Testis (tissue), 5 donors: ENCODE measurements around the gene XAF1. TPM values are rescaled to one million over a fixed set of nuclear protein-coding genes. Genes with fewer than 3 reads are reported as not detected.

Experiments used
- DNase-seq: peaks from one replicate; pipeline ENCODE4 v3.0.0-alpha.2; 2019
- H3K27ac ChIP-seq, 2 donors: fragments of 200-600 bp; sonication (generic); one replicate each; pipeline ENCODE4 v1.5.1; 2019
- H3K27me3 ChIP-seq: fragments of 200-600 bp; sonication (generic); one replicate; pipeline ENCODE4 v1.5.1; 2019
- H3K36me3 ChIP-seq: fragments of 200-600 bp; sonication (generic); one replicate; pipeline ENCODE4 v1.5.1; 2017; ENCODE audit warnings: low read depth; ENCODE audit errors: missing control alignments
- H3K4me1 ChIP-seq: fragments of 200-600 bp; sonication (generic); one replicate; pipeline ENCODE4 v1.5.1; 2019
- H3K4me3 ChIP-seq, 2 donors: fragments of 200-600 bp; sonication (generic); one replicate each; pipeline ENCODE4 v1.5.1; 2017 to 2019
- H3K9me3 ChIP-seq: fragments of 200-600 bp; sonication (generic); one replicate; pipeline ENCODE4 v1.5.1; 2017
- CTCF ChIP-seq, 3 experiments: fragments of 450-650 bp in 2 of 3; fragments of 200-600 bp in 1 of 3; sonication (generic) in 1 of 3; IDR thresholded peaks; one replicate each; pipeline ENCODE4 v1.5.1; 2016 to 2019; ENCODE audit warnings: antibody characterized with exemption in 3 of 3, mild to moderate bottlenecking in 2 of 3, moderate library complexity in 1 of 3
- POLR2A ChIP-seq: fragments of 450-650 bp; IDR thresholded peaks from one replicate; pipeline ENCODE4 v1.6.1; 2017; ENCODE audit warnings: antibody characterized with exemption, mild to moderate bottlenecking, moderate library complexity
- WGBS, 2 donors: methylation state at CpG; one replicate each; pipeline ENCODE4 v1.1.5; 2018; 5-methylcytosine and 5-hydroxymethylcytosine counted together
- intact Hi-C: fragments of 100-400 bp; cut with DNase I; formaldehyde crosslinking; loops from one replicate; pipeline ENCODE4 v1.15.1; 2023; ENCODE audit warnings: low total_unique reads
- long read RNA-seq, 2 donors: transcript quantifications; one replicate each; lab custom pipeline, GENCODE V29; 2026
- polyA plus RNA-seq: library from polyadenylated mRNA; stranded (reverse); fragments of 350-450 nt; fragmentation: Illumina TruSeq; extraction: RNeasy Lipid Tissue Mini Kit (QIAGEN cat#74804); gene quantifications from one replicate; pipeline ENCODE4 v1.2.3, GENCODE V29; 2014; ENCODE audit warnings: low read depth, low replicate concordance; ENCODE audit not compliant: insufficient read depth
- total RNA-seq, 2 donors: library from RNA; depleted of rRNA; stranded (reverse); fragments of >200 nt; gene quantifications; one replicate each; pipeline ENCODE4 v1.2.3, GENCODE V29; 2016

XAF1 gene
- total RNA-seq (10 to 100 TPM; 26.8 to 39.6 TPM), polyA plus RNA-seq (10.4 TPM)
- long read RNA-seq, donor 1, partial matches to known transcripts: 0 of 1 reads
- long read RNA-seq, donor 1, other reads (novel, unspliced or antisense): 0 of 1 reads
- long read RNA-seq, donor 2: 0 reads

GRCh38 chr17:6755731-6756184 is at the start of gene XAF1:
Gene XAF1, plus strand, starts transcription at chr17:6756046. Its CDS starts 33 bp downstream, at chr17:6756079.
- peak; percentile 45 for DNase-seq
- WGBS, 2 donors: 39 to 44% methylated on average over 13 to 14 of the region's 14 CpGs

GRCh38 chr17:6706499-6706898 is 49.3 kb upstream of the XAF1 start:
- WGBS, 2 donors: 87 to 92% methylated on average over 12 to 14 of the region's 14 CpGs
- Histone ChIP-seq H3K27me3 (no peaks in the 10 kb centered on the region), H3K27ac (no peak overlapping the region), H3K4me1 (no peaks in the 10 kb centered on the region), H3K36me3 (no peaks in the 10 kb centered on the region), H3K4me3 (no peak overlapping the region), H3K9me3 (no peaks in the 10 kb centered on the region)
- TF ChIP-seq CTCF (IDR thresholded peaks at IDR 0.05) (no peak), POLR2A (no peak)
- intact Hi-C loops: no loop called here
- no peak for DNase-seq

More at GRCh38 chr17:6755731-6756184, at the start of gene XAF1:
- Histone ChIP-seq H3K27me3 (no peaks in the 10 kb centered on the region), H3K36me3 (no peaks in the 10 kb centered on the region), H3K9me3 (no peaks in the 10 kb centered on the region), H3K4me1 (peaks cover 30% of the 10 kb centered on the region), H3K4me3 (peak within 1 kb of the TSS; percentile 43 to 66), H3K27ac (peak within 1 kb of the TSS; percentile 87 to 91)
- intact Hi-C loops: no loop called here
- TF ChIP-seq POLR2A (no peak), CTCF (IDR thresholded peaks at IDR 0.05) (no peak)

- intact Hi-C loops: no loop called here
- WGBS, 2 donors: 80 to 82% methylated on average over 8 of the region's 8 CpGs
- Histone ChIP-seq H3K36me3 (no peaks in the 10 kb centered on the region), H3K27me3 (no peaks in the 10 kb centered on the region), H3K4me1 (peaks cover 4% of the 10 kb centered on the region), H3K4me3 (no peak overlapping the region), H3K9me3 (no peaks in the 10 kb centered on the region), H3K27ac (no peak overlapping the region)
- no peak for DNase-seq
- TF ChIP-seq POLR2A: no peak
Observed at GRCh38 chr17:6706996-6707395, 48.9 kb upstream of the XAF1 start.

- Histone ChIP-seq H3K4me3 (no peak overlapping the region), H3K36me3 (no peaks in the 10 kb centered on the region), H3K4me1 (peaks cover 13% of the 10 kb centered on the region), H3K27me3 (no peaks in the 10 kb centered on the region), H3K27ac (no peak overlapping the region), H3K9me3 (no peaks in the 10 kb centered on the region)
- intact Hi-C loops: no loop called here
- peak; percentile 2 for DNase-seq
- WGBS, 2 donors: 83 to 96% methylated on average over 12 of the region's 12 CpGs
- TF ChIP-seq POLR2A (no peak), CTCF (IDR thresholded peaks at IDR 0.05) (no peak)
Observed at GRCh38 chr17:6708357-6708961, 47.4 kb upstream of the XAF1 start.

- Histone ChIP-seq H3K27me3 (no peaks in the 10 kb centered on the region), H3K9me3 (no peaks in the 10 kb centered on the region), H3K4me1 (peaks cover 13% of the 10 kb centered on the region), H3K36me3 (no peaks in the 10 kb centered on the region), H3K27ac (no peak overlapping the region), H3K4me3 (no peak overlapping the region)
- intact Hi-C loops: no loop called here
- DNase-seq: peak; percentile 15
- TF ChIP-seq POLR2A (no peak), CTCF (IDR thresholded peaks at IDR 0.05) (no peak)
- WGBS, 2 donors: 79 to 86% methylated on average over 10 to 11 of the region's 11 CpGs
Observed at GRCh38 chr17:6710317-6710716, 45.5 kb upstream of the XAF1 start.
